NCI-H524 (cell line): ENCODE results near the gene ZFYVE16.
"Not testable (repeated sequence)": the region's sequence is repeated elsewhere in the genome, so short reads cannot be mapped to it uniquely, and the experiment has no call there.

Experiments
- DNase-seq, 2 experiments: peaks; one replicate each; lab custom pipeline; 2025; lab: John Stamatoyannopoulos, UW

ZFYVE16 gene

DNA sequence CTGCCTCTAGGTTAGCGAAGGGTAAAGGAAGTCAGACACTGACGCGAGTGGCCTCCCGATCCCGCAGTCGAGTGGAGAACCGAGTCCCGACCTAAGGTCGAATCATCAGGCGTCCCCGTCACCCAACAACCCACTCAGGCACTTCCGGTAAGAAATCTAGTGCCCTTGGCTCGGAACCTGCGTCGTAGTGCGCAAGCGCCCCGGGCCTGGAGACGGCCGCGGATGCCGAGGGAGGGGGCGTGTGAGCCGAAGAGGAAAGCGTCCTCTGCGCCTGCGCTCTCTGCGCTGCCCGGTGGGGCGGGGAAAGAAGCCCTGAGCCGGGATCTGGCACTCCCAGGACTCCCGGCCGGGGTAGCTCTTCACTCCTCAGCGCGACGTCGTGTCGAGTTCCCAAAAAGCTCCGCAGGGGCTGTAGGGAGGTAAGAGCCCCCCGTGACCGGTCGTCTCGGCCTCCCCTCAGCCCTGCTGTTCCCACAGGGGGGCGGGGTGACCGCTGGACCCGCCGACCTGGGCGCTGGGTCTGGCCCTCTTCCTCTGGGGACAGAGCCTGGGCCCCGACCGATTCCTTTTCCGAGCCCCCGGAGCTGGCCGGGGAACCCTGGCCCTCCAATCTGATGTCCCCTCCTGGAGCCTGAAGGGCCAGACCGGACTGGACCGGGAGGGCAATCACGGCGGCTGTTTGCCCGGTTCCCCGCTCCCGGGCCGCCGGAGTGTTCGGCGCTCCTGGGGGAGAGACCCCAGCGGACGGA, at the start of gene ZFYVE16:
ZFYVE16 (plus strand) TSS at position 330 of the 749 bp plus-strand sequence. CDS start 26,084 bp downstream, outside the sequence.
- peak; percentile 94 to 96 for DNase-seq

DNA sequence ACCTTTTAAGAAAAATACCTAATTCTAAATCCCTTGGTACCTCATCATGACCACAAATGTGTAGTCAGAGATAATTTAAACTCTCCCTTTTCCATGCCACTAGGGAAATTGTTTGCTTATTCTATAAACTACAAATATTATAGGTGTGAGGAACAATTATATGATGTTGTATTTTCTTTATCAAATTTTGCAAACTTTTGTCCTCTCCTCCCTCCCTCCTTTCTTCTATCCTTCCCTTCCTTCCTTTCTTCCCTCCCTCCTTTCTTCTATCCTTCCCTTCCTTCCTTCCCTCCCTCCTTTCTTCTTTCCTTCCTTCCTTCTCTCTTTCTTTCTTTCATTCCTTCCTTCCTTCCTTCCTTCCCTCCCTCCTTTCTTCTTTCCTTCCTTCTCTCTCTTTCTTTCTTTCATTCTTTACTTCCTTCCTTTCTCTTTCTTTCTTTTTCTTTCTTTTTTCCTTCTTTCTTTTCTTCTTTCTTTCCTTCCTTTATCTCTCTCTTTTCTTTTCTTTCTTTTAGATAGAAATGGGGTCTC, 46.9 kb upstream of the ZFYVE16 start:
- DNase-seq, result no peak

DNA sequence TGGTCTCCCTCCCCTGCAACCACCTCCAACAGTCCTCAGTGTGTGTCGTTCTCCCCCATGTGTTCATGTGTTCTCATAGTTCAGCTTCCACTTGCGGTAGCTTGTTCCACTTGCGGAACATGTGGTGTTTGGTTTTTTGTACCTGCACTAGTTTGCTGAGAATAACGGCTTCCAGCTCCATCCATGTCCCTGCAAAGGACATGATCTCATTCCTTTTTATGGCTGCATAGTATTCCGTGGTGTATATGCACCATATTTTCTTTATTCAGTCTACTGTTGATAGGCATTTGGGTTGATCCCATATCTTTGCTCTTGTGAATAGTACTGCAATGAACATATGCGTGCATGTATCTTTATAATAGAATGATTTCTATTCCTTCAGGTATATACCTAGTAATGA, 43.0 kb upstream of the ZFYVE16 start:
- no peak for DNase-seq

DNA sequence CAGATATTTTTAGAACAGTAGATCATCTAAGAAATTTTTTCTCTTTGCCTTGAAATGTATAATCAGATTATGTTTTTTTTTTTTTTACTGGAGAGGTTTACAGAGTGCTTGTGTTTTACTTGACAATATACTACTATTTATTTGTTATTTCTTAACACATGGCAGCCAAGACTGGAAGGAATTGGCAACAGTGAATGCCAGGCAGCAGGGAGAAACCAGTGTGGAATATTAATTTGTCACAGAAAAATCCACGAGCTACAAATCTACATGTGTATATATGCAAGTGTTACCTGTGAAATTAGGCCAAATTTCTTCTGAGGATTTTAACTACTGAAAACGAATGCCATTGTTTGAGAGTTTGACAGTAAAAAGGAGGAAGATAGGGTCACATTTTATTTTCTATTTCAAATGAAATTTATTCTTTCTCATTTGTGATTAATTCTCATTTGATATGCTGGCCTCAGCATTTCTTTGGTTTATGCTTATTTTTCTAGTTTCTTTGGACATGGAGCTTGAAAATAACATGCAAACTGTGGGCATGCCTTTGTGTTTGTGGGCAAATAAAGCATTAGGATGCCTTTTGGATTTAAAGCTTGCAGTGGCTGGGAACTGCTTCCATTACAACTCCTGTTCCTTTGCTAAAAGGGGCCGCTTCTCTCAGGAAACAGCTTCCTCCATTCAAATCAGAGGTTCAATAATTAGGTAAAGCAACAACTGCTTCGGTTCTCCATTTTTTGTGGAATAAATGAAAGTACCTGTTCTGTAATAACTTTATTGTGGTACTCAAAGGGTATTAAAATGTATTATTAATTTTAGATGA, 39.0 kb upstream of the ZFYVE16 start:
- DNase-seq, result peak; percentile 2 to 44

DNA sequence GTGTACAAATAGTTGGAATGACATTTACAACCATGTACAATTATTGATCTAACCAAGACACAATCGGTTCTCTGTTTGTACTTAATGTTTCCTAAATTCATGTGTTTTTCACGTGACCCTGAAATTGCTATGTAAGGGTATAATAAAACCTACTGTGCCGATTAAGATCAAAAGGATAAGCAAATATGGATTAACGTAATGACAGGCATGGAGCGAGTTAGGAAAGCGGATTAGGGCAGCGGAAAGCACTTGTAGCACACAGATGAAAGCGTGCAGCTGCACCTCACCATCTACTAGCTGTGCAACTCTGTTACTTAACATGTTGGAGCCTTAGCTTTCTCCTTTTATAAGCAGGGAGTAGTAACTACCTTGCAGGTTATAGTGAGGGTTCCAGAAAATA, 38.3 kb upstream of the ZFYVE16 start:
- peak; percentile 84 to 94 for DNase-seq

GRCh38 chr5:80370390-80370789, 37.5 kb upstream of the ZFYVE16 start:
- DNase-seq, result no peak

DNA sequence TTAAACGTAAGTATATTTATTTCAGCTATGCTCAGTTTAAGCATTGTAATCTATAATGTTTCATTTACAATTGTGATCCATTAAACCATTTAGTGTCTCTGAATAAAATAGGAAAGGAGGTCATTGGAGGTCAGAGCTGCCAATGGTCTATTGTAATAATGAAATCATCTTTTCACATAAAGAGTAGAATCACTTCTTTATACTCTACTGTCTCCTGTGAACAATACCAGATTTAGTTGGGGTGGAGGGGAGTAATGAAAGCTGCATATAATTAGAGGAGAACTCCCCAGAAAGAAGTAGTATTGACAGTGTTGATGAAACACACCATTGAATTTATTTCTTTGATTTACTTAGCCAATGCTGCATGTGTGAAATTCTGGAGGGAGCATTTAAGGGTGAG, 35.1 kb upstream of the ZFYVE16 start:
- DNase-seq, result no peak

GRCh38 chr5:80374188-80374587, 33.7 kb upstream of the ZFYVE16 start:
- DNase-seq, result no peak

DNA sequence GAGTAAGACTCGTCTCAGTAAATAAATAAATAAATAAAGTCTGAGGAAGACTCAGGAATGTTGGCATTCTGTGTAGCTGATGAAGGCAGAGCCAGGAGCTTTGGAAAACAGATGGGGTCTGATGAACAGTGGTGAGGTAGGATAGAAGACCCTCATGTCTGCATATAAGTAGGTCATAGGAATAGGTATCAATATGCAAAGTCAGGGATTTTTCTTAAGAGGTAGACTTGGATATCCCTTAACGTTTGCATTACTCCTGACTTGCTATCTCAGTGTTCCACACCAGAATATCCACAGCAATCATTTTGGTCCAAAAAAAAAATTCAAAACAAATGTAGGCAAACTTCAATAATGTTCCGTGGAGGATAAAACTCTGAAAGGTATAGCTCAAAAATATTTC, 31.3 kb upstream of the ZFYVE16 start:
- no peak for DNase-seq

DNA sequence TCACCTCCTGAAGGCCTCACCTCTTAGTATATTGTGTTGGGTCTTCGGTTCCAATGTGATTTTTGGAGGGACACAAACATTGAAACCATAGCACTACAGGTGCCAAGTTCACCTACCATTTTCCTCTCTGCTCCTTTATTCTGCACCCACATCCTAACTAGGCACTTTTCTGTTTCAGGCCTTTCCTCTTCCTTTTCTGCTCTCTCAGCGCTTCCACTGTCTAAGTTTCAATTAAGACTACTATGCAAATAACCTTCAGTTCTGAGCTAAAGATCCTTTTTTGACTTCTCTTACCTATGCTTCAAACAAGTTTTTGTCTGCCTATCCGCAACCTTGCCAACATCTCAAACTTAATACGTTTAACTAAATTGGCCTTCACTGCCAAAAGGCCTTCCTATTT, 25.4 kb upstream of the ZFYVE16 start:
- DNase-seq, result no peak

DNA sequence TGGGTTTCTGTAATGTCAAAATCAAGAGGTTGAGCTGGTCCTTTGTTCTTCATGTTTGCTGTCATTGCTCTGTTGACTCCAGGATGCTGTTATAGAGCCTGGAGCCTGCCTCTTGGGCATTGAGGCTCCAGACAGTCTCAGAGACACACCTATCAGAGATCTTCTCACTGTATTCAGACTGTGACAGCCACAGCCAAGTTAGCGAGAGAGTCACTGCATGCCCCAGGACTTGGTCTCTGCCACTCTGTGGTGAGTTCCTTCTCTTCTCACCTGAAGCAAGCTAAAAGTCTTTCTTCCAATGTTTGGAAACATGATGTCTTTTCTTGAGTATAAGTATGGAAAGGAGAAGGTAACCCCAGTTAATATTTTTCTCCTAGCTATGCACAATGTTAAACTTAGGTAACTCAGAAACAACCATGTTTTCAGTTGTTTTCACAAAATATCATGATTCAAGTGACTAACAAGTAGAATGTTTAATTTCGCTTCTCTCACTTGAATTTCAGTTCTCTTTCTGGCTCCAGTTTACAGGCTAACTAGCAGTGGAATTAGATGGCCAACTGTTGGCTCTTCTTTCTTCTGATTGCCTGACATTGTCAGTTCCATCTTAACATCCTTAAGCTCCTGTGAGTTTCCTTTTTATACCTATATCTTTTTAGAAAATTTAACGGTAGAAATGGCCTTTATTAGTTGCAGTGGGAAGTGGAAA, 20.6 kb upstream of the ZFYVE16 start:
- no peak for DNase-seq

DNA sequence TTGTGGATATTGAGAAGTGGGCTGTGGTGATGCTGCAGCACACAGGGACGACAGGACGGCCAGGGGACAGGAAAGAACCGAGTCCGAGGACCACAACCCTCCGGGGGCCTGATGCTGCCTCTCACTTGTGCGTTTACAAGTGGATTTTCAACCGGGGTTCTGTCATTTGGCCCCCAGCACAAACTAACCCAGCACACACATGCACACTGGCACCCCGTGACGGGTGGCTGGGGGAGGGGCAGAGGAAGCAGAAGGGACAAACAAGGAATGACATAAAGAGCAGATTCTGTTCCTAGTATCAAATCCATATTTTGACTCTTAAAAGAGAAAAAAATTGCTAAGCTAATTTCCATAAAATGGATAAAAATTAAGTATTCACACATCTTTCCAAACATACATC, 18.3 kb upstream of the ZFYVE16 start:
- no peak for DNase-seq

- not testable (repeated sequence) for DNase-seq
Measured at GRCh38 chr5:80390413-80390812, 17.5 kb upstream of the ZFYVE16 start.

GRCh38 chr5:80391267-80391666, 16.6 kb upstream of the ZFYVE16 start:
- DNase-seq, result not testable (repeated sequence)

DNA sequence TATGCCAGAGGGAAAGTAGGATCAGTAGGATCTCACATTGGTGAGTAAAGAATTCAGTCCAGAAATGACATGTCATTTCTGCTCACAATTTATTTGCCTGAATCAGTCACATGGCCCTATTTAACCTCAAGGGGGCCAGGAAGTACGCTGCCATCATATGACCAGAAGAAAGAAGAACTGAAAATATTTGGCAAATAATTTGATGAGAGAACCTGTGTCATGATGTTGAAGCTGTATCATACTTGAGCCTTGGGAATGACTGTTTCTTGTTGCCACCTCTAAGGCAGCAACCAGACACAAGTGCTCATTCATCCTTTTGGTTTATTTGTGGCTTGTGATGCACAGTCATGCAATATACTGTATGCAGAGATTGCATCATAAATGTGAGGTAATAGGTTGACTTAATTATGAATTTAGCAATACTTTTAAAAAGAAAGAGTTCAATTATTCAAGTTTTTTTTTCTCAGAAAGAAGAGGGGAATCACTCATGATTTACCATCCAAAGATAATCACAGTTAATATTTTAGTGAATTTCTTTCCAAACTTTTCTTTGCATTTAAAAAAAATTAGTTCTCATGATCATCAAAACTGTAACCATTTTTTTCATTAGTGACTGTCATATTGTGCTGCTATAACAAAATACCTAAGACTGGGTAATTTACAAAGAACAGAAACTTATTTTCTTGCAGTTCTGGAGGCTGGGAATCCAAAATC, 8.2 kb upstream of the ZFYVE16 start:
- no peak for DNase-seq

DNA sequence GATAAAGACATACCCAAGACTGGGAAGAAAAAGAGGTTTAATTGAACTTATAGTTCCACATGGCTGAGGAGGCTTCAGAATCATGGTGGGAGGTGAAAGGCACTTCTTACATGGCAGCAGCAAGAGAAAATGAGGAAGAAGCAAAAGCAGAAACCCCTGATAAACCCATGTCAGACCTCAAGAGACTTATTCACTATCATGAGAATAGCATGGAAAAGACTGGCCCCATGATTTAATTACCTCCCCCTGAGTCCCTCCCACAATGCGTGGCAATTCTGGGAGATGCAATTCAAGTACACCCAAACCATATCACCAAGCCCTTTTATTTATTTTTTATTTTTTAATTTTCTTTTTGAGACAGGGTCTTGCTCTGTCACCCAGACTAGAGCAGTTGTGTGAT, 7.5 kb upstream of the ZFYVE16 start:
- DNase-seq, result not testable (repeated sequence)

DNA sequence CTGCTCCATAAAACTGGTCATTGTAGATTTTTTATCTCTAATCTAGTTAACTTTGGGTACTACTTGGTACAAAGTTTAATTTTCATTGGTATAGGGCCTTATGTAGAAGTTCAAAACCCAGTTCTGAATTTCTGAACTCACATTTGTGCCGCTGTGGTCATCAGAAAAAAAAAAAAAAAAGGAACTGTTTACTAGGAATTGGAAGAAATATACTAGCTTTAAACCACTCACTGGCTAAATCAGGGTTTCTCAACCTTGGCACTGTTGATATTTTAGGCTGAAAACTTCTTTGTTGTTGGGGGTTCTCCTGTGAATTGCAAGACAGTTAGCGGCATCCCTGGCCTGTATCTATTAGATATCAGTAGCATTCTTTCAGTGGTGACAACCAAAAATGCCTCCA, 4.1 kb upstream of the ZFYVE16 start:
- no peak for DNase-seq

DNA sequence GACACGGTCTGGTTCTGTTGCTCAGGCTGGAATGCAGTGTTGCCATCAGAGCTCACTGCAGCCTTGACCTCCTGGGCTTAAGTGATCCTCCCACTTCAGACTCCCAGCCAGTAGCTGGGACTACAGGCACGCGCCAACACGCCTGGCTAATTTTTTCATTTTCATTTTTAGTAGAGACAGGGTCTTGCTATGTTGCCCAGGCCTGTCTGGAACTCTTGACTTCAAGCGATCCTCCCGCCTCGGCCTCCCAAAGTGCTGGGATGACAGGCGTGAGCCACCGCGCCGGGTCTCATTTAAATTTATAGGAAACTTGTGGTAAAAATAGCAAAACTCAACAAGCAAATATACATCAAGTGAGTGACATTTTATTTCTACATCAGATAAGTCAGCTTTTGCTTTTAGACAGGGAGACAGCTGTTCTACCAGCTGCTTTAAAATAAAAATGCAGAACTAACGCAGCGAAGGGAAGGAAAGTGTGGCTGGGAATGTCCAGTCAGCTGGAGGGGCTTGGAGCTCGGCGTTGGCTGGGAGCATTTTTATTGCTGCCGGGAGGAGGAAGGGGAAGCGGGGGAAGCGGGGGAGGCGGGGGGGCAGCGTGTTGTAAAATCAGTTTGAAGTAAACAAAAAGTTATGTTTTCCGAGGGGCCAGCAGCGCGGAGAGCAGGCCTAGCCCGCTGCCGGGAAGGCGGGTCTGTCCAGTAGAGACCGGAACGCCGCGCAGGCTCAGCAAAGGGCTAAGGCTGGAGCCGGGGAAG, 707 bp upstream of the ZFYVE16 start:
- DNase-seq, result no peak

GRCh38 chr5:80408484-80409366, 861 bp downstream of the ZFYVE16 start:
- DNase-seq, result peak; percentile 73 to 79
